GM21723 (cell line): ENCODE results near the gene RBPJ.

ENCODE experiments used
- ATAC-seq: cut with Tn5 transposase; IDR thresholded peaks from one replicate; pipeline ENCODE4 v1.9.1; 2021; ENCODE audit warnings: mild to moderate bottlenecking, moderate library complexity; ENCODE audit not compliant: unreplicated experiment

RBPJ gene

DNA sequence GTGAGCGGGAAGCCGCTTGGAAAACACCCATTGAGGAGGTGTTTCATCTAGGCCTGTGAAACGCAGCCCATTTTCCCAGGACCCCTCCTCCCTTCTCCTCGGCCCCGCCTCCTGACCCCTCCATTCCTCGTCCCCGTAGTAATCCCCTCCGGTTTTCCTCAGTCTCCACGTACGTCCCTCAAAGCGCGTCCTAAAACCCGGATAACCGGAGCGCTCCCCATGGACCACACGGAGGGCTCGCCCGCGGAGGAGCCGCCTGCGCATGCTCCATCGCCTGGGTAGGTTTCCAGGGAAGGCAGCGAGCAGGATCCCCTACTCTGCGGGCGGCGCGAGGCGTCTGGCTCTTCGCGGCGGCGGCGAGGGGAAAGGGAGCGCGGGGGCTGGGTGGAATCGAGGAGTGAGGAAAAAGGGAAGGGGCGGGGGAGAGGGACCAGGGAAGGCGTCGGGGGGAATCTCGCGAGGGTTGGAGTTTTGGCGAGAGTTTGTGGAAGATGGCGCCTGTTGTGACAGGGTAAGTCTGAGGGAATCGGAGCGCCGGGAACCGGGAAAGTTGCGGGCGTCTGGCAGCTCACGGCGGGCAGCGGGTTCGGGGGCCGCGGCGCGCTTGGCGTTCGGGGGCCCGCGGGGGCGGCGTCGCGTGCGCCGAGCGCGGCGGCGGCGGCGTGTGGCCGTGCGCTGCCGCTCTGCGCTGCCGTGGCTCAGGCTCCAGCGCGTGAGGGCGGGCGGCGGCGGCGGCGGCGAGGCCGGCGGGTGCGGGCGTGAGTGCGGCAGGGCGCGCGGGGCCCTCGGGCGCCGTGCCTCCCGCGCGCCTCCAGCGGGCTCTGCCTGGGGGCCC, at the start of gene RBPJ:
Gene RBPJ, plus strand, starts transcription at position 477 of the 835 bp plus-strand sequence. Its CDS starts 15 bp downstream, at position 492.
- ATAC-seq: peak; percentile 25

GRCh38 chr4:26271703-26272102, 49.1 kb upstream of the RBPJ start:
- no peak for ATAC-seq

- ATAC-seq: no peak
Measured at GRCh38 chr4:26272654-26273615, 47.9 kb upstream of the RBPJ start.

DNA sequence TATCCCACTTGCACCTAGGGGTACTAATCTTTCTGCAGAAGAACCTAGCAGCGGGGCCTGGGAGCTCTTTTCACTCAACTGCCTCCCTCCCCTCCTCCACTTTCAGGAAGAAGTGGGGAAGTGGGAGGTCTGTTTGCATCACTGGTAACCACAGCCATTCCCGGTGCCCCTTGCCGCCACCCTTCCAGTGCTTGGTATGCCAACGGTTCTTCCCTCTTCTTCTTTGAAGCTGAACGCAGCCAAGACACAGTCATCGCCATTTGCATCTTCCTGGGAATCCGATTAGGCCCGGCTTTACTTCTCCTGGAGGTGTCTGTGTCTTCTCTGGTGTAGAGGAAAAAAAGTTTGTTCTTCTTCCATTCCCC, 47.2 kb upstream of the RBPJ start:
- ATAC-seq: no peak

DNA sequence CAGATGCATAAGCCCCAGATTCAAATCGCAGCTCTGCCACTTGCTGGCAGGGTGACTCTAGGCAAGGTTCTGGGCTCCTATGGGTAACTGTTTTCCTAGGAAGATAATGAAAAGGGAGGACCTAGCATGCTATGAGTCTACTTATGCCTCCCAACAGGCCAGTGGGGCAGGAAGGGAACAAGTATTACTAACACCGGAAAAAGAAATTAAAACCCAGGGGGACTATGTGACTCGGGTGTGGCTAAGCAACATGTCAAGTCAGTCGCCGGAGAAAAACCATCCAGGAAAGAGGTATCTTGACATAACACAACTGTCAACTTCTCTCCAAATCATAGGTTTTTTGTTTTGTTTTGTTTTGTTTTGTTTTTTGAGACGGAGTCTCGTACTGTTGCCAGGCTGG, 45.5 kb upstream of the RBPJ start:
- no peak for ATAC-seq

- ATAC-seq: no peak
Measured at GRCh38 chr4:26279446-26279845, 41.4 kb upstream of the RBPJ start.

DNA sequence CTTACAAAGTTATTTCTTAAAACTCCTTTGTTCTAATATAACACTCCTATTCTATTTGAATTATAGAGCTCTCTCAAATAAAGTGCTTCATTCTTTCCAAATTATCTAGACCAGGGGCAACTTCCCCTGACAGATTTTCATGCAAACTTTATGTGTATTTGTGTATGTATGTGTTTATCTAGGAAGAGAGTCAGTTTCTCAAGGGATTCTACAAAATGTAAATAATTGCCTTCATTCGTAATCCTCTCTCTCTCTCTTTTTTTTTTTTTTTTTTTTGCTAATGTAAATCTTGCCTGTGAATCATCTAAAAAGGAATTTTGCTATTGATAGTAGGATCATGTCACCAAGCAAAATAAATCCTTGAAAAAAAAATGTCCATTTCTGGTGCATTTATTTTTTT, 38.9 kb upstream of the RBPJ start:
- ATAC-seq: no peak

- ATAC-seq: no peak
Measured at GRCh38 chr4:26284536-26284935, 36.3 kb upstream of the RBPJ start.

GRCh38 chr4:26285272-26285671, 35.5 kb upstream of the RBPJ start:
- ATAC-seq: no peak

DNA sequence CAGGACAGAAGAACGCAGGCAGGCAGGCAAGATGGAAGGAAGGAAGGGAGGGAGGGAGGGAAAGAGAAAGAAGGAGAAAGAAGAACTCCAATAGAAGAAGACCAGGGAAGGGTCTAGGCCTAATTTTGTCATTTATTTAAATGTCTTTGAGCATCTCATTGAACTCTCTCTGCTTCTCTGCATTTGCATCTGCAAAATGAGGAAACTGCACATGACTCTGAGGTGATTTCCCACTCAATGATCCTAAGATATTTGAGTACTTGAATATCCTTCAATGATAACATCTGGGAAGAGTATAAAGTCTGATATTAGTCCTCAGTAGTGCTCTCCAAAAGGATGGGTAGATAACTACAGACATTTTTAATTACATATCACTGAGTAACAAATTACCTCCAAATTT, 33.1 kb upstream of the RBPJ start:
- ATAC-seq: no peak

DNA sequence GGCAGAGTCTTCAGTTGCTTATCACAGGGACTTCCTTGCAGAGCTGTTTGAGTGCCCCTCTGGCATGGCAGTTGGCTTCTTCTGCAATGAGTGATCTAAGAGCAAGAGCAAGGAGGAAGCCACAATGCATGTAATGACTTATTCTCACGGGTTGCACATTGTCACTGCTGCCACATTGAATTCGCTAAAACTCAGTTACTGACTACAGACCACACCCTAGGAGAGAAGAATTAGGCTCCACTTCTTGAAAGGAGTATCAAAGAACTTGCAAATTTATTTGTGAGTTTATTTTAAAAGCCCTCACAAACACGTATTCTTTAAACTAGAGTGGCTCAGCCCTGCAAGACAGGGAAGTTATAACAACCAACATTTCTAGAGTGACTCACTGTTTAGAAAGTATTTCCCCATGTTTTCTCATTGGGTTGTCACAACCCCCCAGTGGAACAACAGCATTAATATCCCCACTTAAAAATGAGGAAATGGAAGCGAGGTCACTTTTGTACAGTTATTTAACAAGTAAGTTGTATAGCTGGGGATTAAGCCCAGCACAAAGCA, 32.4 kb upstream of the RBPJ start:
- peak; percentile 71 for ATAC-seq

- no peak for ATAC-seq
Measured at GRCh38 chr4:26289401-26289800, 31.4 kb upstream of the RBPJ start.

GRCh38 chr4:26290321-26290720, 30.5 kb upstream of the RBPJ start:
- ATAC-seq: no peak

DNA sequence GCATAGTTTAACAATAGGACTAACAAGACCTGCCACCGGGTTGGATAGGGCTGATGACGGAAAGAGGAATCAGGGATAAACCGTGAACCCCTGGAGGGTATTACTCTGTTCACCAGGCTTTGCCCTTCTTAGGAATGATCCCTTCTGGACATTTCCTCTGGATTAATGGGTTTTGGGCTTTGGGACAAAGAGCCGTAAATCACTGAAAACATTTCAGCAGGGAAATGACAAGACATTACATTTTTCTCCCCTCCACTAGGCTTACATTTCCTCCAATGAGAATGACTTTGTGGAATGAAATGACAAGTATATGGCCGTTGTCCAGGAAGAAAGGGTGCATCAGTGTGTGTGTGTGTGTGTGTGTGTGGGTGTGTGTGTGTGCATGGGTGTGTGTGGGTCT, 25.9 kb upstream of the RBPJ start:
- ATAC-seq: no peak

GRCh38 chr4:26296021-26296420, 24.8 kb upstream of the RBPJ start:
- ATAC-seq: no peak

GRCh38 chr4:26296514-26296913, 24.3 kb upstream of the RBPJ start:
- ATAC-seq: no peak

DNA sequence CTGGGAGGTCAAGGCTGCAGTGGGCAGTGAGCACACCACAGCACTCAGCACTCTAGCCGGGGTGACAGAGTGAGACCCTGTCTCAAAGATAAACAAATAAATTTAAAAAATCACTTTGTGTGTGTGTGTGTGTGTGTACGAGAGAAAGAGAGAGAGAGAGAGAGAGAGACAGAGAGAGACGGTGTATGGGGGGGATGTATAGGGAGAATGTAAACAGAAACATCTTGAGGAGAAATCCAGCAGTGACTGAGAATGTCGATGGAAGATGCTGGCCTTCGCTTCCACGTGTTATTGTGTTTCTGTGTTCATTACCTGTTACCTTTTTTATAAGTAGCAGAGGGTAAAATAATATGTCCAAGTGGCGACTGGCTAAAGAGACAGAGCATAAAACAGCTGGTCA, 23.6 kb upstream of the RBPJ start:
- ATAC-seq: no peak

DNA sequence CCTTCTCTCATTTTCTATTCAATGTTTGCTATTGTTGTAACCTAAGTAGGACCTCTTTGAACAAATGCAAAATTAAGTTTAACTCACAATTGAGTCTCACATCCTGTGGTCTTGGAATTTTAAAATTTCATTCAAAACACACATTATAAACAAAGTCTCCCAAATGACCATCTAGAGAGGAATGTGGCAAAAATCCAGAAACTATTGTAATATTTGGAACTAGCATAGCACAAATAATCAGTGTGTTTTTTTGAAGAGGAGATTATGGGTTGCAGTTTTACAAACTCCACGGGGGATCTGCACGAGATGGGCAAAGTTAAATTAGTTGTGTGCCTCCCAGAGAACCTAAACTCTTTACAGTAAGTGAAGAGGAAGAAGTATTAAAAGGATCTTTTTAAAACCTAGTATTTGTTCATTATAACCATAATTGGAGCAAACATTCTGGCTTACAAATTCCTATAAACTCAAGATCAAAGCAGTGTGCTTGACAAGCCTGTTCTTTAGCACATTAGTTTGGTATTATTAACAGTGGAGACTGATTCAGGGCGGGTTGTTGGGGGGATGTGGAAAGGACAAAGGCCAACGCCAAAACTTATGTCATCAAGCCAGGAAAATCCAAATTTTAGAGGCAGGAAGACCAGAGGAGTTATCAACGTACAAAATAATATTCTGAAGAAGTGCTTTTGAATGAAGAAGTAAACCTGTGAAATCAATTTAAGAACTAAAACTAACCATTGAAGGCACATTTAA, 22.4 kb upstream of the RBPJ start:
- ATAC-seq: no peak

GRCh38 chr4:26299254-26299882, 21.4 kb upstream of the RBPJ start:
- peak; percentile 85 for ATAC-seq
